Stimulated activated CD4-positive, alpha-beta T cell treated with anti-CD3 and anti-CD28 coated beads, Interleukin-4, amount 100 ng/mL, for 48 hours (primary cell): Measurements from ENCODE around the gene RTN4R.
"Not testable (repeated sequence)": the region's sequence is repeated elsewhere in the genome, so short reads cannot be mapped to it uniquely, and the experiment has no call there.

Source experiments
- DNase-seq, 2 donors: peaks; one replicate each; pipeline ENCODE4 v3.0.0-alpha.2; 2020; ENCODE audit warnings: low read depth in 2 of 2

Gene RTN4R

DNA sequence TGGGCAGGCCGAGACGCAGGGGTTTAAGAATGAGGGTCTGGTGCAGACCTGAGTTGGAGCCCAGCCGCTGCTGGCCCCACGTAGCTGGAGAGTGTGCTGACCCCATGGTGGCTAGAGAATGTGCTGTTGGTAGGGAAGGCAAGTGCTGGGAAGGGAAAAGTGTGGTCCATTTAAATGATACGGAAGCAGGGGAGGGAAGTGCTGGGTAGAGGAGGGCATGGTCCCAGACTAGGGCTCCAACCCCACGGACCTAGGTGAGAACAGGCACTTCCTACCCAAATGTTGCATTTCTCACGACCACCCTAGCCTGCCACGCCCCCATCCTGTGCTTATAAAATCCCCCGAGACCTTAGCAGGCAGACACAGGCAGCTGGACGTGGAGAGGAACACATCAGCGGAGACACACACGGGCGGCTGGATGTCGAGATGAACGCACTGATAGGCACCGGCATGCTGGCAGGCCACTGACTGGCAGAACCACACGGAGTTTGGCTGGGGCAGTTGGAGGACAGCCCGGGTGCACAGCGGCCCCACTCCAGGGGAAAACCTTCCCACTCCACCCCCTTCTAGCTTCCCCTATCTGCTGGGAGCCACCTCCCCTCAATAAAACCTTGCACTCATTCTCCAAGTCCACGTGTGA is 18.8 kb upstream of the RTN4R start:
- not testable (repeated sequence) for DNase-seq

DNA sequence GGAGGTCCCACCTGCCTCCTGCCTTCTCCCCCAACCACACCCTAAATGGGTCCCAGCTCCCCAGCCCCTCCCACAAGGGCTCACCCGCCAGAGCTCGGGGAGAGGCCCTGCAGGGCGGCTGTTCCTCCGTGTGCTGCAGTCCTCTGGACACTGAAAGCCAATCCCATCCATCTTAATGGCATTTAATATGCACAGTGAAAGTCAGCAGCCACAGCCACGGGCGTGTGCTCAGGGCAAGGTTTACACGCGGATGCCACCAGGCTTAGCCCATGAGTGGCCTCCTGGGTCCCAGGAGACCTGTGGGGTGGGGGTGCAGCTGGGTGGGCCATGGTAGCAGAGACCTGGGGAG is 18.2 kb upstream of the RTN4R start:
- not testable (repeated sequence) for DNase-seq

DNA sequence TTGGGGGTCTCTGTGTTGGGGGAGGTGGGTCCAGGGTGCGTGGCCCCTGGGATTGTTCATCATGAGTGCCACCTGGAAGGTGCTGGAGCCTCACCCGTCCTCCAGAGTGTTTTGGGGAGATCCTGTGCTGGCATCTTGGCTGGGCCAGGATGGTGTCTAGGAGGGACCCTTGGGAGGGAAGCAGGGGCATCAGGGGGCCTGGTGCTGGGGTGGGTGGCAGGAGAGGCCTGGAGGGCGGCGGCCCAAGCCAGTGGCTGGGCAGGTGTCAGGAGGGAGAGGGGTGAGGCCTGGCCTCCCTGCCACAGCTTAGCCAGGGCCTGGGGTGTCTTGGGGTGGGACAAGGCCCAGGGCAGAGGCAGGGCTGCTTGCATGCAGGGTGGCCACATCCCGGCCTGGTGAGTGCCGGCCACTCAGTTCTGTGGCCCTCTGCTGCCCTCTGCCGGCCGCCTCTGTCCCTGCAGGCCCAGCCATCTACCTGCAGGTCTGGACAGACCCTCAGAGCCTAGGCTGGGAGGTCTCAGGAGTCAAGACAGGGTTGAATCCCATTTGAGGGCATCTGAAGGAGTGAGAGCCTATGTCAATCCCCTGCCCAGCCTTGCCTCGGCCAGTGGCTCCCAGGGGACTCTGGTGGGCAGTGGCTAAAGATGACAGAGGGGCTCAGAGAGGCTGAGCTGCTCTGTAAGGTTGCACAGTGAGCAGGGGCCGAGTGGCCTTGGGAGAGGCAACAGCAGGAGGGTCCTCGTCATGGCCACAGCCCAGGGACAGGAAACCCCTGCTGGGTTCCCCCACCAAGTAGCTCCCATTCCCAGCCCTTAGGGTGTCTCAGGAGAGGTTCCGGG is 17.6 kb upstream of the RTN4R start:
- peak; percentile 77 to 85 for DNase-seq

DNA sequence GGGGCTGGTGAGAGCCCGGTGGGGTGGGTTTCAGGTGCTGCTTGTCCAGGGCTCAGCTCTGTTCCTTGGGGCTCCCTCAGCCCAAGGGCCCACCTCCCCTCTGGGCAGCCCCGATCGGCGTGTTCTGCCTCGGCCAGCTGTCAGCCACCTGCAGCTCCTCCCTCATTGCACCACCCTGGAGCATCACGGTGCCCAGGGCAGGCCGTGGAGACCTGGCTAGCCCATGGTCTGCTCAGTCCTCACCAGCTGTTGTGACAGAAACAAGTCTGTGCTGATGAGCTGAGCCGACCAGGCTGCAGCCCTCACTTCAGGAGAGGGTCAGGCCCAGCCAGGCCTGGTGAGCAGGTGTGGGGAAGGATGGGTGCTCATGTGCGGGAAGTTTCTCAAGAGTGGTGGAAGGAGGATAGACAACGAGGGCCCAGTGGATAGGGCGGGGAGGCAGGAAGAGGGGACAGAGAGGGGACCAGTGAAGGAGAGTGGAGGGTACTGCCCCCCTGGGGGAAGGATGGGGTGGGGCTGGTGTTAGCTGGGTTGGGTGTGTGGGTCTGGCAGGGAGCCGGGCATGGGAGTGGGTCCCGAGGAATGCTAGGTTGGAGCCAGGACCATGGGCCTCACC is 16.5 kb upstream of the RTN4R start:
- DNase-seq = no peak

DNA sequence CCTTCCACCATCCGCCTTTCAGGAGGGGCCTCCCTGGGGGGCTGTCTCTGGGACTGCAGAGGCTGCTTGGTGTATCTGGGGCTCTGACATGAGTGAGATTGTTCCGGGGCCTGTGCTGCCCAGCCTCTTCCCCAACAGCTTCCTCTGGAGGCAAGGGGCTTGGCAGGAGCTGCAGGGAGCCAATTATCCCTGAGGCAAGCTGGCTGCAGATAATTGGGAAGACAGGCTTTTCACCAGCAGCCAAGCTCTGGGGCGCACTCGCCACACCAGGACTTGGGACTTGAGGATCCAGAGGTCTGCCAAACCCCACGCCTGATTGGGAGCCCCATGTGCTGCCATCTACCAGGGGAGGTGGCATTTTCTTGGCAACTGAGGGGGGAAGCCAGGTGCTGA is 15.6 kb upstream of the RTN4R start:
- DNase-seq = no peak

DNA sequence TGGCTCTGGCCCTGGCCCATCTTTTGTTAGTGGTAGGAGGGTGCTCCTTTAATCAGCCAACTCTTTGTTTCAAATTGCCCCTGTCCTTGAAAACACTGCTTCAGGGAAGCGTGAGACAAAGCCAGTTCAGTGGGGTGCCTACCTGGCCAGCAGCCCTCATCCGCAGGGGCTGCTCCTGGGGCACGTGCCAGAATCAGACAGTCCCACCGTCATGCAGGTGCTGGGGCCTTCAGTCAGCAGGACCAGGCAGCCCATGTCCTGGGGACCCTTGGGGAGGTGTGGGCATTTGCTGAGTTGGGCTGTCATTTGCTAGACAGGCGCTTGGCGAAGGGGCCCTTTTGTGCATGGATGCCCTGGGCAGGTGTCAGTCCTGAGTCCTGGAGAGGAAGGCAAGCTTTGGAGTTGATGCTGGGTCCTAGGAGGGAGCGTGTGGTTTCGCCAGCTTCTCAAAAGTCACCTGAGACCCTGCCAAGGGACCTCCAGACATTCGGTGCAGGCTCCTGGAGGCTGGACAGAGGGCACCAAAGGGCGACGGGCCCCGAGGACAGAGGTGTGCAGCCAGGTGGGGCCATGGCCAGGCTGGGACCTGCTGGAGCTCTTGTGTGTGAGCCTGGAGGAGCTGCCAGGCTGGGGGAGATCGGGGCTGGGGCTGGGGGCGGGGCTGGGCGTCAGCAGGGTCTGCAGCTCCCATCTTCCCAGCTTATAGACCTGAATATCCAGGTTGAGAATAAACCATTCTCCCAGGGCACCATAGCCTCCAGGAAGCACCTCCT is 15.0 kb upstream of the RTN4R start:
- no peak for DNase-seq

DNA sequence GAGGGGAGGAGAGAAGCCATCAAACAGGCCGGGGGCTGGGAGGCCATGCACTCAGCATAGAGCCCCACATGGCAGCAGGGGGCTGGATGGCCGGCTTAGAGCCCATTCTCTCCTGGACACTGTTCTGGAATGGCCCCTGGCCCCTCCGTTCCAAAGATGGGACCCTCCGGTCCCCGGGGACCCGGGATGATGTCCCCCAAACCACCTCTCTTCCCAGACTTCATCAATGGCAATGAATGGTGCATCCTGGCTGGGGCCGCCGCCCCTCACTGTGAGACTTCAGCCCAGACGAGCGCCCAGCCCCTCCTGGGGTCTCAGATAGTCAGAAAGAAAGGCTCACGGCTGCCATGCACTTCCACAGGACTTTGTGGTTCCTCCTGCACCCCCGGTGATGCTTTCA is 13.8 kb upstream of the RTN4R start:
- no peak for DNase-seq

DNA sequence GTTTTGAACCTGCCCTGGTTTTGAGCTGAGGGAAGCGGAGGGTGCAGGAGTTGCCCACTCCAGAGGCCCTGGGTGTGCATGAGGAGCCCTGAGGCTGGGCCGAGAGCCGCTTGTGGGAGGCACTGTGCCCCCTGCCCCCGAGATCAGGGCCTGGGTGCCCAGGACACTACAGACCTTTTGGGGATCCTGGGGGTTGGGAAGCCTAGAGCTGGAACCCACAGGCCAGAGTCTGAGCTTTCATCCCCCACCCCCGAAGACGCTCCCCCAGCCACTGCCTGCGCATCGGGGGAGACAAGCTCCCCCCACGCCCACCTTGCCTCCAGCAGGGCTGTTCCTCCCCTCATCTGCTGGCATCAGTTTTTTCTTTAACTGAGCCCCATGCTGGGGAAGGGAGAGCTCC is 13.4 kb upstream of the RTN4R start:
- not testable (repeated sequence) for DNase-seq

DNA sequence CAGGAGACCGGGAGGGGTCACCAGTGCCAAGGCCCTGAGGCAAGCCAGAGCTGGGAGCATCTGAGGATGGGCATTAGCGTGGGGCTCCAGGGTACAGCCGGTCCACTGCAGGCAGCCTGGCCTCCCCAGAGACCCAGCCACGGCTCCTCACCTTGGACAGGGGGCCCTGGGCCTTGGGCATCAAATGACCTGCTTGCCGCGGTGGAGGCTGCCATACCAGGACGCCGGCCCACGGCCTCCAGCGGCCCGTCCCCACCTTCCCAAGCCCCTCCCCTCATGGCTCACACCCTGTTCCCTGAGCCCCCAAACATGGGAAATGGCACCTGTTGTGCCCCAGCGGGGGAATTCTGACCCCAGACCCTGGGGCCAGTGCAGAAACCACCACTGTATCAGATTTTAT is 12.7 kb upstream of the RTN4R start:
- no peak for DNase-seq

DNA sequence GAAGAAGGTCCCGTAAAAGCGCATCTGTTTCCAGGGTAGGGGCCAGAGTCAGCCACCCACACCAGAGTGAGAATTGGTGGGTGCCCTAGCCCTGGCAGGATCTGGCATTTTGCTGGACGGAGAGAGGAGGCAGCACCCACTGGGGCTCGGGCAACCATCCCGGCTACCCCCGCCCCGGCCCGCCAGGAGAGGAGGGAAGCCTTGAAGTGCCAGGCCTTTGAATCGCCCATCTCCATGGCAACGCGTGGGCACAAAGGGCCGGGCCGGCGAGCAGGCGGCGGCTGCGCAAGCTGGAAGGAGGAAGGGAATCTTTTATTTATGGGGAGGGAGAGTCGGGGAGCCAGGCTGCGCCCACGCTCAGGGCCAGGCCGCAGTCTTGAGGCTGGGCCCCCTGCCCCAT is 12.0 kb upstream of the RTN4R start:
- not testable (repeated sequence) for DNase-seq

DNA sequence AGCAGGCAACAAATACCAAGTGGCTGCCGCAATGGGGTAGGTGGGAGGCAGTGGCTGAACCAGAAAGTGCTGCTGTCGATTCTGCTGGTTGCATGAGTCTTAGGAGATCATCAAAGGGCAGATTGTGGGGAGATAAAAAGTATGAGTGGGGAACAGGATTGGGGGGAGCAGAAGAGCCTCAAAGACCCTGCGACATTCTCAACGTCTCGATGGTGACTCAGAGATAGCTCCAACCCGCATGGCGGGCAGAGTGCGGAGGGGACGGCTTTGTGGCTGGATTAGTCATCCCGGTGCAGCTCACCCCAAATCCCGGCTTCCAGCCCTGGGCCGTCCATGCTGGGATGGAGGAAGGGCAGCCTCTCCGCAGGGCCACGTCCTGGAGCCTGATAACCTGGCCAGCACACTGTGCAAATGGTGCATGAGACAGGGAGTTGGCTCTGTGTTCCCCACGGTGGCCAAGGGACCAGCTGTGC is 11.6 kb upstream of the RTN4R start:
- DNase-seq = no peak

DNA sequence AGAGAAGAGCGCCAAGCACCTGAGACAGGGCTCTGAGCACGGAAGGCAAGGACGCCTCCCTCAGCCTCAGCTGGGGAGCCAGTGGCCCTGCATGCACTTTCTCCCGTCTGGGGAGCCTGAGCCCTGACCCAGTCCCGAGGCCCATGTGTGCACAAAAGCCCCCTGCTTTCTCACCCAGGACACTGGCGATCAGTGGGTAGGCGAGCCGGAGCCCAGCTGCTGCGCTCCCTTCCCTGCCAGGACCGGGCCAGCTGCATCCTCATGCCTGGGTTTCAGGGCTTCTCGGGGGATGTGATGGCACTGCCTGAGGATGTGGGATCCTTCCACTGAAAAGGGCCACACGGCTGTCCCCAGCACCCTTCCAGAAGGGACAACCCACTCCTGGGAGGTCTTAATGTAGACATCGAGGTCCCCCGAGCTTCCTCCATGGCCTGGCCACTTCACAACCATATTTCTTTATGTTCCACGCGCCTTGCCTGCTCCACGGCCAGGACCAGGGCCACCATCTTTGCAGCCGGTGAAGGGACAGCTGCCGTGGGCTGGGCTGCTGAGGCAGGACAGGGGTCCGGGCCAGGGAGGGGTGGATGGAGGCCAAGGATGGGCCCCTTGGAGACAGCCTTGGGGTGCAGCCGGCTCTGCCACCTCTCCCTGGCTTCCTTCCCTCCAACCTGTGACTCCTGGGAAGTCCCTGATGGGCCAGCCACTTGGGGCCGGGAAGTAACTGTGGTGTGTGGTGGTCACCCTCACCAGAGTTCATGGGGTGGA is 10.8 kb upstream of the RTN4R start:
- DNase-seq = not testable (repeated sequence)

DNA sequence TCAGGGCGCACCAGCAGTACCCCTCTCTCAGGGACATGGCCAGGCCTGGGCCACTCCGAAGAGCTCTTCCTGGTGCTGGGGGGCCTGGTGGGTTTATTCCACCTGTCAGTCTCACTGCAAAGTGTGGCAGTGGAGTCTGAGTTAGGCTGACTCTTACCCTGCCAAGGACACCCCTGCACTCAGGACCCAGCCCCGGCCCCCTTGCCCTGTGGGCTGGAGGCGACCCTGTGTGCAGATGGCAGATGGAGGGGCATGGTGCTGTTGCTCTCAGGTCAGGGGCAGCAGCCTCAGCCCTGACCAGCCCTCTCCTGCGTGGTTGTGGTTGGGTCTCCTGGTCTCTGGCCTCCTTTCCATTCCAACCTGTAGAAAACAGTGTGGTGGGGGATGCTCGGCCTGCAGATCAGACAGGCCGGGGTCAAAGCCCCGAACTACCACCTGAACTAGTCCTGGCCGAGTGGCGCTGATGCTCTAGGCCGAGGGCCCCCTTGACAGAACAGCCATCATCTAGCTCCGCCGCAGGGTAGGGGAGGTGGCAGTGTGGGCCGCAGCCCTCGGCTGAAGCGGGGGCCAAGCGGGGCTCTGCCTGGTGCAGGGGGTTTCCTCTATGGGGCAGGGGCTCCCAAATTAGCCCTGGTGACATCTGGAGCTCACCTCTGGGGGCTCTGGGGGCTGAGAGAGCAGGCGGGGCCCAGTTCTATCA is 10.0 kb upstream of the RTN4R start:
- DNase-seq = not testable (repeated sequence)

DNA sequence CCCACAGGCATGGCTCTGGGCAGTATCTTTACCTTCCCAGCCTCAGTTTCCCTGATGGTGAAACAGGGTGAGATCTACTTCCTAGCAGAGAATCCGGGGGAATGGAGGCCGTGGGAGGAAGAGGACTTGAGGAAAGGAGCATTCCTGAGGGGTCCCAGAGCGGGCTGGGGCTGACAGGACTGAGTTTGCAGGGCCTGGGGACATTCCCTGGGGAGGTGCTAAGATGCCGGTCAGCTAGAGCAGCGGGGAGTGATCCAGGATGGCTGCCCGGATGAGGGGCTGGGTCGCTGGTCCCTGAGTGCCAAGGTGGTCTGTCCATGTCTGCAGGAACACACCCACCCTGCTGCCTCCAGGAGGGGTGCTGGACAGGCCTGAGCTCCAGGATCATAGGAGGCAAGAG is 8.3 kb upstream of the RTN4R start:
- DNase-seq = no peak

DNA sequence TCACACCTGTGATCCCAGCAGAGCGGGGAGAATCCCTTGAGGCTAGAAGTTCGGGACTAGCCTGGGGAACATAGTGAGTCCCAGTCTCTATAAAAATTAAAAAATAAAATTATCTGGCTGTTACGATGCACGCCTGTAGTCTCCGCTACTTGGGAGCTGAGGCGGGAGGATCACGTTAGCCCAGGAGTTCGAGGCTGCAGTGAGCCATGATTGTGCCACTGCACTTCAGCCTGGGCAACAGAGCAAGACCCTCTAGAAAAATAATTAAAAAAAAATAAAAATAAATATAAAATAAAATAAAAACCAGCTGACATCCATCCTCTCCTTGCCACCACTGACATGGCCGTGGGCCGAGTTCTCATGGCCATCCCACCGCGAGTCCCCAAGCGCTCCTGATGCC is 7.7 kb upstream of the RTN4R start:
- no peak for DNase-seq

DNA sequence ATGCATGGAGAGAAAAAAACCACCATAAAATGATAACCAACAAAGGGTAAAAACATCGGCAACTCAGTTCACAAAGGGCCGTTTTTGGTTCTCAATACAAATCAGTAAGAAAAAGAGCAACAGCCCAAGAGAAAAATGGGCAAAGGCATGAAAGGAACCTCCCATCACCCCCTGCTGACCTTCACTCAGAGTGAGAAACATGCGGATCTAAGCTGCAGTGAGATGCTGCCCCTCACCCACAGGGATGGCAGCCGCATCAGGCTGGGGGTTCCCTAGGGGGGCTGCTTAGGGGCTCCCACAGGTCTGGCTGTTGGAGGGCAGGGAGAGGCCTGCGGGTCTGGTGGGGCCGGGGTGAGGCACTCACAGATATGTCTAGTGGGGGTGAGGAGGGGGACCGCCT is 7.2 kb upstream of the RTN4R start:
- not testable (repeated sequence) for DNase-seq

DNA sequence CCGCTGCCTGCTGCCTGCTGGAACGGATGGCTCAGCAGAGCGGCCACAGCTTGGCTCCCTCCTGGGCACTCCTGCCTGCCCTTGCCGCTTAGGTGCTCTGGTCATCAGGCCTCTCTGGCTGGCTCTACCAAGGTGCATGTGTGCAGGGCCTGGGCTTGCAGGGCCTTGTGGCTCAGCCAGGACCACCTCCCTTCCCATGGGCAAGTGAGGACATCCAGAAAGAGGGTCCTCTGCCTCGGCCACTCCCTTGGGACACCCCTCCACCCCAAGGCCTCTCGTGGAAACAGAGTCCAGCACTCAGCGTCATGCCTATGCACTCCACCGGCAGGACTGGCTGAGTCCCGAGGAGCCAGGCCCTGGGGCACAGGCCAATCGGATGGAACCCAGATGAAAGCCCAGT is 6.3 kb upstream of the RTN4R start:
- not testable (repeated sequence) for DNase-seq

DNA sequence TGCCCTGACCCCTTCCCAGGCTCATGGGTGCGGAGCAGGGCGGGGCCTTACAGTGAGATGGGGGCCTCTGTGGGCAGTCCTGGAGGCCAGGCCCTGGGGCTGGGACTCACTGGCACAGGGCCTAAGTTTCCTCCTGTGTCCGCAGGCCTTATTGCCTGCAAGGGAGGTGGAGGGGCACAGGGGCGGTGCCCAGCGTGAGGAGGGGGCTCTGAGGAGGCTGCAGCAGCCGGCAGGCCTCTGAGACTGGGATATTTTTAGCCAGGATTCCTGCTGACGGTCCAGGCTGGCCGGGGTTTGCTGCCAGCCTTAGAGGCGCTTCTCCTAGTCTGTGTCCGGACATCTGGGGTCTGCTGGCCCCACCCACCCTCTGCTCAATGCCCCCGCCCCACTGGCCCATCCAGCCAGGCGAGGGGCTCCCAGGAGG is 5.7 kb upstream of the RTN4R start:
- no peak for DNase-seq

DNA sequence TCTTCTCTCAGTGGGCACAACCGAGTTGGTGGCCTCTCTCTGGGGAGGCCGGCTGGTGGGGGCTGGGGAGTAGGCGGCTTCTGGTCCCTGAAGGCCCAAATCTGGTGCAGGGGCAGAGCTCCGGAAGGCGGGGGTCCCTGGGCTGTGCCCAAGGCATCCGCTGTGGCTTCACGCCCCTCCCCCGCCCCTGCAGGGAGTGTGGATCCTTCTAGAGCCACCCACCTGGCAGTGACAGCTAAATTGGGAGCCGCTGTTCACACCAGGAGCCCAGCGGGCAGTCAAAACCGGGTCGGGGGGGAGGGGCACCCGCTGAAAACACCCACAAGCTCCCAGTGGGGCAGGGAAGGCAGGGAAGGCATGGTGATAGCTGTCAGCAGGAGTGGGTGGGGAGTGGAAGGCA is 4.6 kb upstream of the RTN4R start:
- no peak for DNase-seq

DNA sequence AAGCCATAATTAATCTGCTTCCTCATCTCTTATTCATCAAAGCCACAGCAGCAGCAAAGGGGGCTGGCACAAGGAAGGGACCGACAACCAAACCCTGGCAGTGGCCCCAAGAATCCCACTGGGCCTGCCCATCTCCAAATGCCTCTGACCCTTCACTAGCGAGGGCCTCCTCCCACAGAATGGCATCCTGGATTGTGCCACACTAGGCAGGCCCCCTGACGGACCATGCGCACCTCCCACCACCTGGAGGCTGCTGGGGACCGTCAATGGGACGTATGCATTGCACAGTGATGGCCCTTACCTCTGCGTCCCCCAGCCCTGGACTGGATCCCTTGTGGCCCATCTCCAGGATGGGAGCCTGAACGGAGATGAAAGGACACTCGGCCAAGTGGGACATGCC is 4.1 kb upstream of the RTN4R start:
- DNase-seq = no peak
